Raji (cell line): ENCODE data around the gene DLL3.

ENCODE experiments used
- POLR2A ChIP-seq: IDR thresholded peaks from 2 replicates; pipeline ENCODE4 v1.6.1; 2011; ENCODE audit warnings: low read depth, low read length, control low read depth; ENCODE audit not compliant: insufficient read depth

DLL3 gene

DNA sequence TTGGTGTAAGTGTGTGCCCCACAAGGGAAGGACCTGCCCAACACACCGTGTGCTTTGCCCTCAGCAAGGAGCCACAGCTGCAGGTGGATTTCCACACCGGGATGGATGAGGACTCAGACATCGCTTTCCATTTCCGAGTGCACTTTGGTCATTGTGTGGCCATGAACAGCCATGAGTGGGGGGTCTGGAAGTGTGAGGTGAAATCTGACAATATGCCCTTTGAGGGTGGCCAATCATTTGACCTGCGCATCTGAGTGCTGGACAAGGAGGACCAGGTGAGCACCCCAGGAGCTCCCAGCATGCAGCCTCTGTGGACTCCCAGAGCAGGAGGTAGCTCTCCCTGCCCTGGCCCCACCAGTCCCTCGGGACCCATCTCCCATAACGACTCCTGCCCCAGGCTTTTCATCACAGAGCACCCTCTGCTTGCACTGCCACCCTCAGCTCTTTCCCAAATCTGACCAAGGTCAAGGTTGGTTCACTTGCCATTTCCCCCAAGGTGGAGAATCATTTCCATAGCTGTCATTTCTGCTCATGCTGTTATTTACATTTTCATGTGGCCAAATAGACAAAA, 54.4 kb downstream of the DLL3 start:
- TF ChIP-seq POLR2A = no peak

DNA sequence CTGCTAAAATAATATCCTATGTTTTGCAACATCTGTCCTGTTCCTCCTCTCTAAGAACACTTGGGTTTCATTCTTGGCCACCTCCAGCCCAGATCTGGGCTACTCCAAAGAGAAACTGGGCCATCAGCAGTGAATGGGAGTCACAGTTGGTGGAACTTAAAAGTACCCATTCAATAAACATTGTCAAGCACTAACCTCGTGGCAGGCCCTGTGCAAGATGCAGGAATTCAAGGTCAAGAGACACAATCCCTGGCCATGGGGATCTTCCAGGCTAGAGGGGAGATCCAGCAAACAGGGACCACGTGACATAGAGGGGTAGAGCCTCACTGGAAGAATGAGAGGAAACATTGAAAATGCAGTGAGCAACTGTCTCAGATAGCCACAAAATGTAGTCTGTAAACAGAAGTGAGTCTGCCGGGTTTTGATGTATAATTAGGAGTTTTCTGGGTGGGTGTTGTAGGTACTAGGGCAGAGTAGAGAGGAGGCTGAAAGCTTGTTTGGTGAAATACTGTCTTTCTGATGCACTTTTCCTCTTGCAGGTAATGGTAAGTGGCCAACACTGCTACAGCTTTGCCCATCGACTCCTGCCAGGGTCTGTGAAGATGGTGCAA, 56.1 kb downstream of the DLL3 start:
- TF ChIP-seq POLR2A = no peak

DNA sequence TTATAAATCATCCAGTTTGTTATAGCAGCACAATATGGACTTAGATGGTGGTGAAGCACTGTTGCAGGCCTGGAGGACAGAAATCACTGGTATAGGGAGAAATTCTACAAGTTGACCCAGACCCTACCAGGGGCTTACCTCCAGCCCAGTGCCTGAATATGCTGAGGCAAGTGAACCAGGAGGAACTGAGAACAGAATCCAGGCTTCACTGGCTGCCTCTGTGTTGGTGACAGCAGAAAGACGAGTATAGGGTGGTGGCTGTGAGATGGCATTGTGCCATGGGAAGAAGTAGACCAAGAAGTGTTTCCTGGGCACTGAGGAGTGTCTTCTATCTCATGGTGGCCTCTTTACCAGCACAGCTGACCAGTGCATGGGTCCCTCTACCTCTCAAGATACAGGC, 57.1 kb downstream of the DLL3 start:
- no peak for TF ChIP-seq POLR2A
